H1 (cell line): Measurements from ENCODE around the gene NDUFB3. TPM values are rescaled to one million over a fixed set of nuclear protein-coding genes. Genes with fewer than 3 reads are reported as not detected.

Source experiments
- CTCF ChIA-PET: fragments of 300-600 bp; sonication (Branson Sonifier 250); formaldehyde crosslinking; loops from one replicate; lab custom pipeline; 2021; ENCODE audit not compliant: partially characterized antibody; lab: Charles Lee
- POLR2A ChIA-PET: fragments of 300-600 bp; sonication (Branson Sonifier 250); formaldehyde crosslinking; loops from one replicate; lab custom pipeline; 2021; ENCODE audit warnings: inconsistent platforms; ENCODE audit not compliant: partially characterized antibody; lab: Charles Lee
- DNase-seq, 2 experiments: peaks; one replicate each; pipeline versions ENCODE4 v3.0.0 to v3.0.0-alpha.2; 2010 to 2022; ENCODE audit warnings: low spot score in 2 of 2, low read depth in 1 of 2, mixed read lengths in 1 of 2
- FAIRE-seq: peaks from 2 replicates; lab custom pipeline; 2011; peaks lifted over from hg19 to GRCh38; lab: Jason Lieb, UNC
- H2AFZ ChIP-seq: 2 replicates; pipeline ENCODE4 v1.8.1; 2012; ENCODE audit warnings: low read length, inconsistent platforms
- H2AK5ac ChIP-seq: 2 replicates; pipeline ENCODE4 v1.6.1; 2013; ENCODE audit warnings: low read depth, low read length
- H2BK120ac ChIP-seq: replicated peaks from 2 replicates; pipeline ENCODE3; 2013; ENCODE audit warnings: low read depth, low read length, inconsistent platforms
- H2BK12ac ChIP-seq: 2 replicates; pipeline ENCODE4 v1.6.1; 2013; ENCODE audit warnings: low read depth, low read length
- H2BK15ac ChIP-seq: 2 replicates; pipeline ENCODE4 v1.6.1; 2013; ENCODE audit warnings: low read length
- H2BK20ac ChIP-seq: 2 replicates; pipeline ENCODE4 v1.6.1; 2013; ENCODE audit warnings: low read length
- H2BK5ac ChIP-seq: 2 replicates; pipeline ENCODE4 v1.6.1; 2013; ENCODE audit warnings: low read depth, low read length
- H3K14ac ChIP-seq: 2 replicates; pipeline ENCODE4 v1.6.1; 2013; ENCODE audit warnings: inconsistent platforms; ENCODE audit not compliant: insufficient read length
- H3K18ac ChIP-seq: 2 replicates; pipeline ENCODE4 v1.6.1; 2013; ENCODE audit warnings: low read length; ENCODE audit errors: extremely low read depth
- H3K23ac ChIP-seq: 2 replicates; pipeline ENCODE4 v1.6.1; 2013; ENCODE audit warnings: inconsistent platforms; ENCODE audit not compliant: insufficient read length
- H3K23me2 ChIP-seq: 2 replicates; pipeline ENCODE4 v1.6.1; 2013; ENCODE audit warnings: low read depth, low read length
- H3K27ac ChIP-seq: 2 replicates; pipeline ENCODE4 v1.6.1; 2011; ENCODE audit warnings: low read depth, low read length, inconsistent platforms
- H3K27me3 ChIP-seq, 4 experiments: replicated peaks in 1 of 4; 1 replicate in 1 of 4; 2 replicates in 3 of 4; pipeline versions ENCODE4 v1.6.1 to v1.8.1; 2011 to 2013; ENCODE audit warnings: low read length in 3 of 4, mild to moderate bottlenecking in 3 of 4, inconsistent platforms in 2 of 4, mixed read lengths in 2 of 4, moderate library complexity in 1 of 4; ENCODE audit not compliant: control insufficient read depth in 3 of 4, insufficient read depth in 3 of 4; ENCODE audit errors: extremely low read depth in 1 of 4
- H3K36me3 ChIP-seq, 4 experiments: 2 replicates each; pipeline versions ENCODE4 v1.6.1 to v1.8.1; 2011 to 2013; ENCODE audit warnings: mild to moderate bottlenecking in 4 of 4, low read length in 3 of 4, moderate library complexity in 2 of 4, control low read depth in 1 of 4, inconsistent platforms in 1 of 4; ENCODE audit not compliant: insufficient read depth in 4 of 4, control insufficient read depth in 2 of 4
- H3K4ac ChIP-seq: replicated peaks from 2 replicates; pipeline ENCODE3; 2013; ENCODE audit warnings: low read length, low read depth, mixed read lengths, inconsistent platforms; ENCODE audit not compliant: insufficient read length
- H3K4me1 ChIP-seq, 4 experiments: replicated peaks in 1 of 4; 1 replicate in 1 of 4; 2 replicates in 3 of 4; pipeline versions ENCODE4 v1.6.1 to v1.8.1; 2011 to 2013; ENCODE audit warnings: low read length in 3 of 4, inconsistent platforms in 2 of 4, mixed read lengths in 1 of 4; ENCODE audit not compliant: insufficient read depth in 4 of 4, control insufficient read depth in 3 of 4
- H3K4me2 ChIP-seq, 2 experiments: 2 replicates each; pipeline versions ENCODE4 v1.6.1 to v1.8.1; 2011 to 2013; ENCODE audit warnings: low read depth in 2 of 2, low read length in 2 of 2, control low read depth in 1 of 2, inconsistent platforms in 1 of 2, mild to moderate bottlenecking in 1 of 2; ENCODE audit not compliant: insufficient read depth in 1 of 2
- H3K4me3 ChIP-seq, 4 experiments: fragments of 200-600, 300-600 bp in 1 of 4; sonication (generic), shearing (Covaris generic), sonication (Bioruptor Twin) in 1 of 4; 2 replicates each; pipeline versions ENCODE4 v1.5.1 to v1.8.1; 2011 to 2016; ENCODE audit warnings: low read length in 4 of 4, low read depth in 3 of 4, control low read depth in 2 of 4, inconsistent platforms in 2 of 4, mild to moderate bottlenecking in 2 of 4, mixed read lengths in 1 of 4, moderate library complexity in 1 of 4; ENCODE audit not compliant: insufficient read depth in 2 of 4; ENCODE audit errors: extremely low read depth in 1 of 4
- H3K56ac ChIP-seq: replicated peaks from 2 replicates; pipeline ENCODE3; 2013; ENCODE audit warnings: low read depth, mild to moderate bottlenecking, mixed read lengths, low read length, inconsistent platforms; ENCODE audit not compliant: insufficient read length
- H3K79me1 ChIP-seq: 2 replicates; pipeline ENCODE4 v1.6.1; 2013; ENCODE audit warnings: low read depth, low read length, control low read depth
- H3K79me2 ChIP-seq, 2 experiments: 2 replicates each; pipeline versions ENCODE4 v1.6.1 to v1.8.1; 2012 to 2013; ENCODE audit warnings: low read length in 2 of 2, mild to moderate bottlenecking in 2 of 2, inconsistent platforms in 1 of 2; ENCODE audit not compliant: insufficient read depth in 2 of 2, control insufficient read depth in 1 of 2
- H3K9ac ChIP-seq, 4 experiments: replicated peaks in 1 of 4; 1 replicate in 1 of 4; 2 replicates in 3 of 4; pipeline versions ENCODE4 v1.6.1 to v1.8.1; 2011 to 2013; ENCODE audit warnings: low read depth in 3 of 4, low read length in 3 of 4, control low read depth in 2 of 4, mild to moderate bottlenecking in 2 of 4, moderate library complexity in 2 of 4, inconsistent platforms in 1 of 4; ENCODE audit errors: extremely low read depth in 1 of 4
- H3K9me3 ChIP-seq, 2 experiments: 2 replicates each; pipeline versions ENCODE4 v1.6.1 to v1.8.1; 2012 to 2013; ENCODE audit warnings: mild to moderate bottlenecking in 2 of 2, moderate library complexity in 2 of 2, control low read depth in 1 of 2, inconsistent platforms in 1 of 2, low read depth in 1 of 2, low read length in 1 of 2, mixed read lengths in 1 of 2; ENCODE audit not compliant: insufficient read depth in 2 of 2
- H4K20me1 ChIP-seq, 2 experiments: replicated peaks in 1 of 2; 2 replicates each; pipeline versions ENCODE3 to v1.8.1; 2011 to 2013; ENCODE audit warnings: inconsistent platforms in 2 of 2, low read length in 2 of 2, mild to moderate bottlenecking in 1 of 2; ENCODE audit not compliant: insufficient read depth in 2 of 2, control insufficient read depth in 1 of 2
- H4K5ac ChIP-seq: 2 replicates; pipeline ENCODE4 v1.6.1; 2013; ENCODE audit warnings: low read length, low read depth, mixed read lengths, inconsistent platforms; ENCODE audit not compliant: insufficient read length
- H4K8ac ChIP-seq: 2 replicates; pipeline ENCODE4 v1.8.0; 2013; ENCODE audit warnings: mild to moderate bottlenecking, moderate library complexity, low read length, inconsistent platforms; ENCODE audit not compliant: insufficient read depth; ENCODE audit errors: extremely low read depth
- H4K91ac ChIP-seq: replicated peaks from 2 replicates; pipeline ENCODE3; 2013; ENCODE audit warnings: low read length, mixed read lengths, inconsistent platforms; ENCODE audit not compliant: insufficient read length
- KDM1A ChIP-seq: fragments of 200-600, 300-600 bp; sonication (generic); IDR thresholded peaks from 2 replicates; pipeline ENCODE4 v1.7.1; 2016; ENCODE audit warnings: mild to moderate bottlenecking, low read length, borderline replicate concordance
- POLR2AphosphoS5 ChIP-seq: IDR thresholded peaks from 2 replicates; pipeline ENCODE4 v1.6.1; 2011; ENCODE audit warnings: low read depth, low read length
- WGBS, 2 experiments: shearing (Covaris generic) in 1 of 2; methylation state at CpG; one replicate each; pipeline versions ENCODE4 v1.1.6 to v1.1.7; 2013 to 2015; ENCODE audit warnings: low lambda C conversion rate in 2 of 2, mixed read lengths in 2 of 2, inconsistent platforms in 1 of 2, low coverage in 1 of 2, missing lambda C conversion rate in 1 of 2; ENCODE audit not compliant: insufficient replicate concordance in 2 of 2, insufficient coverage in 1 of 2, insufficient read length in 1 of 2; ENCODE audit errors: extremely low coverage in 1 of 2, missing lambda C conversion rate in 1 of 2; 5-methylcytosine and 5-hydroxymethylcytosine counted together
- polyA plus RNA-seq, 7 experiments: library from polyadenylated mRNA; depleted of rRNA in 3 of 7; stranded (reverse) in 5 of 7; unstranded in 2 of 7; fragments of >200 nt in 5 of 7; fragments of 200-250 nt in 2 of 7; gene quantifications; 1 replicate in 5 of 7; 2 replicates in 1 of 7; 4 replicates in 1 of 7; pipeline versions ENCODE4 v1.2.1 to v1.2.3, GENCODE V29; 2011 to 2013; ENCODE audit warnings: missing spikeins in 2 of 7, mixed read lengths in 2 of 7
- total RNA-seq: library from RNA; stranded (reverse); fragmentation: NEBNext Ultra II Directional; extraction: Animal tissue kit (Norgen Biotek cat#: 25700); gene quantifications from 2 replicates; pipeline ENCODE4 v1.2.1, GENCODE V29; 2021

The NDUFB3 gene
- total and polyA plus RNA-seq, 2 of the 8 experiments (the other 6 are each of a cell fraction or from before 2014, with no cell fraction given), result 38.2 to 55.3 TPM

GRCh38 chr2:201049455-201049854, 22.3 kb upstream of the NDUFB3 start:
- Histone ChIP-seq H2BK5ac (no peak overlapping the region), H3K23ac (no peak overlapping the region), H2BK120ac (no peak overlapping the region), H3K79me2 (no peaks in the 10 kb centered on the region; a peak in 1 of 4 replicates), H3K36me3 (no peaks in the 10 kb centered on the region), H4K20me1 (no peaks in the 10 kb centered on the region), H3K4me3 (no peak overlapping the region), H3K9ac (no peak overlapping the region), H2BK12ac (no peak overlapping the region), H2BK15ac (no peak overlapping the region), H2AFZ (no peak overlapping the region), H3K4me1 (no peaks in the 10 kb centered on the region), H3K27me3 (no peaks in the 10 kb centered on the region), H4K8ac (no peak overlapping the region; the same call in 1 of the 2 replicates), H3K14ac (no peak overlapping the region), H3K4me2 (no peak overlapping the region), H3K23me2 (no peaks in the 10 kb centered on the region), H3K18ac (no peak overlapping the region), H4K91ac (no peak overlapping the region), H2AK5ac (no peak overlapping the region), H3K27ac (no peak overlapping the region), H2BK20ac (no peak overlapping the region), H3K4ac (no peak overlapping the region), H3K79me1 (no peaks in the 10 kb centered on the region), H3K9me3 (no peaks in the 10 kb centered on the region), H4K5ac (no peak overlapping the region), H3K56ac (no peak overlapping the region)
- no peak for FAIRE-seq
- TF ChIP-seq KDM1A, result no peak
- no peak for TF ChIP-seq POLR2AphosphoS5
- ChIA-PET POLR2A (no interaction called here), CTCF (interaction anchor here (0.7 to 1.7 kb wide), 4 partner anchors 38 to 343 kb away, joined by 3 to 4 read pairs (median 4); partner anchors contain the start of gene ORC2)
- 87% methylated on average over 7 of the region's 11 CpGs; no CpG with 5 or more reads in 1 of the 2 experiments for WGBS, 2 experiments
- no peak for DNase-seq
